ENCODE data around the gene MSANTD2. TPM values are rescaled to one million over a fixed set of nuclear protein-coding genes. Genes with fewer than 3 reads are reported as not detected.

MSANTD2 gene
- polyA plus RNA-seq, 3 donors: 1.2 to 5.8 (median 1.8) TPM

GRCh38 chr11:124799348-124800225, 619 bp downstream of the MSANTD2 start:
- no peak for TF ChIP-seq CTCF (IDR thresholded peaks at IDR 0.05)
- Histone ChIP-seq H3K27ac (ENCODE audit: low read depth in 1 of 2, low read length in 2 of 2) (peak overlapping the region; percentile 58 to 91), H3K4me3 (replicated peaks in 1 of 3; ENCODE audit: low read depth in 2 of 3, low read length in 3 of 3) (peak overlapping the region; percentile 64 to 86 (median 72)), H3K9me3 (replicated peaks in 1 of 2; ENCODE audit: control insufficient read depth in 1 of 2, insufficient read depth in 1 of 2, low read length in 2 of 2) (no peaks in the 10 kb centered on the region), H3K4me2 (replicated peaks; ENCODE audit: extremely low read depth, low read length, poor library complexity, severe bottlenecking) (peak overlapping the region; percentile 89), H3K79me2 (ENCODE audit: insufficient read depth, low read length) (peaks cover 45% of the 10 kb centered on the region), H3K36me3 (replicated peaks in 1 of 2; ENCODE audit: control insufficient read depth in 1 of 2, insufficient read depth in 2 of 2, low read length in 2 of 2) (no peaks in the 10 kb centered on the region), H3K9ac (ENCODE audit: insufficient read depth, low read length, poor library complexity, severe bottlenecking) (peak overlapping the region; percentile 91), H4K20me1 (ENCODE audit: insufficient read depth, low read length) (peaks cover 23% of the 10 kb centered on the region), H2AFZ (ENCODE audit: insufficient read depth, low read depth, low read length, poor library complexity, severe bottlenecking) (peak overlapping the region; percentile 96), H3K4me1 (ENCODE audit: control insufficient read depth in 1 of 2, insufficient read depth in 2 of 2, low read length in 2 of 2) (peaks cover 18 to 22% of the 10 kb centered on the region in 2 donors), H3K27me3 (ENCODE audit: control insufficient read depth in 2 of 2, insufficient read depth in 2 of 2, low read length in 2 of 2) (peaks cover 10 to 27% of the 10 kb centered on the region in 2 donors)
- WGBS (ENCODE audit: insufficient coverage): under 1% methylated on average over 77 of the region's 83 CpGs
- Mint-ChIP-seq H3K4me1 (peaks cover 26% of the 10 kb centered on the region), H3K27me3 (ENCODE audit: low read depth in 3 of 3) (peaks cover 18 to 31% (median 31%) of the 10 kb centered on the region in 3 donors), H3K9me3 (peaks cover 0 to 2% (median 0%) of the 10 kb centered on the region in 7 donors), H3K4me3 (peak overlapping the region; percentile 92 to 93), H3K36me3 (peaks cover 2 to 9% of the 10 kb centered on the region in 2 donors), H3K27ac (peak overlapping the region; percentile 38 to 91 (median 84))
- peak; percentile 8 to 35 (median 19) for DNase-seq
- intact Hi-C loops (cut with micrococcal nuclease): loop anchor here (5.0 to 10.0 kb wide), 2 partner anchors 127 to 135 kb away; partner anchors contain the start of genes SIAE (in 1 of the 2) and SPA17 (in 1 of the 2)

- H3K27ac ChIP-seq (ENCODE audit: low read depth in 1 of 2, low read length in 2 of 2): no peak overlapping the region
- 3% methylated on average over 8 of the region's 8 CpGs for WGBS (ENCODE audit: insufficient coverage)
- peak overlapping the region; percentile 91 for H3K9ac ChIP-seq (ENCODE audit: insufficient read depth, low read length, poor library complexity, severe bottlenecking)
- Mint-ChIP-seq H3K9me3 (peaks cover 0 to 2% (median 0%) of the 10 kb centered on the region in 7 donors), H3K36me3 (peaks cover 2 to 9% of the 10 kb centered on the region in 2 donors), H3K27me3 (ENCODE audit: low read depth in 3 of 3) (peaks cover 18 to 28% (median 27%) of the 10 kb centered on the region in 3 donors), H3K4me1 (peaks cover 26% of the 10 kb centered on the region), H3K27ac (peak overlapping the region in 2 of 7 donors; percentile 26 to 38), H3K4me3 (peak overlapping the region; percentile 92 to 93)
- H2AFZ ChIP-seq (ENCODE audit: insufficient read depth, low read depth, low read length, poor library complexity, severe bottlenecking): peak overlapping the region; percentile 96
- intact Hi-C loops (cut with micrococcal nuclease): loop anchor here in 1 of 2 donors (10.0 kb wide), 1 partner anchor 134 kb away; no protein-coding TSS in a partner anchor
- peaks cover 49% of the 10 kb centered on the region for H3K79me2 ChIP-seq (ENCODE audit: insufficient read depth, low read length)
- H3K4me2 ChIP-seq (replicated peaks; ENCODE audit: extremely low read depth, low read length, poor library complexity, severe bottlenecking): peak overlapping the region; percentile 89
- H3K36me3 ChIP-seq (replicated peaks in 1 of 2; ENCODE audit: control insufficient read depth in 1 of 2, insufficient read depth in 2 of 2, low read length in 2 of 2): no peaks in the 10 kb centered on the region
- no peaks in the 10 kb centered on the region for H3K9me3 ChIP-seq (replicated peaks in 1 of 2; ENCODE audit: control insufficient read depth in 1 of 2, insufficient read depth in 1 of 2, low read length in 2 of 2)
- no peak for DNase-seq
- peaks cover 18 to 22% of the 10 kb centered on the region in 2 donors for H3K4me1 ChIP-seq (ENCODE audit: control insufficient read depth in 1 of 2, insufficient read depth in 2 of 2, low read length in 2 of 2)
- no peak for TF ChIP-seq CTCF (IDR thresholded peaks at IDR 0.05)
- H3K4me3 ChIP-seq (replicated peaks in 1 of 3; ENCODE audit: low read depth in 2 of 3, low read length in 3 of 3): peak overlapping the region; percentile 64 to 86 (median 72)
- peaks cover 29% of the 10 kb centered on the region for H4K20me1 ChIP-seq (ENCODE audit: insufficient read depth, low read length)
- H3K27me3 ChIP-seq (ENCODE audit: control insufficient read depth in 2 of 2, insufficient read depth in 2 of 2, low read length in 2 of 2): peaks cover 10 to 21% of the 10 kb centered on the region in 2 donors
These were observed 1.2 kb downstream of the MSANTD2 start for GRCh38 chr11:124798991-124799347.
